ENCODE measurements around the gene CD9. TPM values are rescaled to one million over a fixed set of nuclear protein-coding genes. Genes with fewer than 3 reads are reported as not detected.

The CD9 gene, protein sequence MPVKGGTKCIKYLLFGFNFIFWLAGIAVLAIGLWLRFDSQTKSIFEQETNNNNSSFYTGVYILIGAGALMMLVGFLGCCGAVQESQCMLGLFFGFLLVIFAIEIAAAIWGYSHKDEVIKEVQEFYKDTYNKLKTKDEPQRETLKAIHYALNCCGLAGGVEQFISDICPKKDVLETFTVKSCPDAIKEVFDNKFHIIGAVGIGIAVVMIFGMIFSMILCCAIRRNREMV
- 922 to 1,166 TPM (median 1,084 TPM) in 3 replicates for polyA plus RNA-seq
- 172 TPM for polyA plus RNA-seq (2011; ENCODE audit: low read depth)
- polyA plus RNA-seq (2011; cell fraction: cytosol; rRNA removed): 591 and 749 TPM in 2 replicates
- 1,144 and 1,488 TPM in 2 replicates for polyA plus RNA-seq (2011; cell fraction: nucleus; rRNA removed)
- 605 and 776 TPM in 2 replicates for polyA plus RNA-seq (2012; ENCODE audit: low replicate concordance)
- 431 to 802 TPM (median 750 TPM) in 3 replicates for polyA minus RNA-seq
- 467 TPM for polyA minus RNA-seq (2011; cell fraction: cytosol; rRNA and poly(A)+ RNA removed)
- 442 and 537 TPM in 2 replicates for polyA minus RNA-seq (2011; cell fraction: nucleus; rRNA and poly(A)+ RNA removed)

DNA sequence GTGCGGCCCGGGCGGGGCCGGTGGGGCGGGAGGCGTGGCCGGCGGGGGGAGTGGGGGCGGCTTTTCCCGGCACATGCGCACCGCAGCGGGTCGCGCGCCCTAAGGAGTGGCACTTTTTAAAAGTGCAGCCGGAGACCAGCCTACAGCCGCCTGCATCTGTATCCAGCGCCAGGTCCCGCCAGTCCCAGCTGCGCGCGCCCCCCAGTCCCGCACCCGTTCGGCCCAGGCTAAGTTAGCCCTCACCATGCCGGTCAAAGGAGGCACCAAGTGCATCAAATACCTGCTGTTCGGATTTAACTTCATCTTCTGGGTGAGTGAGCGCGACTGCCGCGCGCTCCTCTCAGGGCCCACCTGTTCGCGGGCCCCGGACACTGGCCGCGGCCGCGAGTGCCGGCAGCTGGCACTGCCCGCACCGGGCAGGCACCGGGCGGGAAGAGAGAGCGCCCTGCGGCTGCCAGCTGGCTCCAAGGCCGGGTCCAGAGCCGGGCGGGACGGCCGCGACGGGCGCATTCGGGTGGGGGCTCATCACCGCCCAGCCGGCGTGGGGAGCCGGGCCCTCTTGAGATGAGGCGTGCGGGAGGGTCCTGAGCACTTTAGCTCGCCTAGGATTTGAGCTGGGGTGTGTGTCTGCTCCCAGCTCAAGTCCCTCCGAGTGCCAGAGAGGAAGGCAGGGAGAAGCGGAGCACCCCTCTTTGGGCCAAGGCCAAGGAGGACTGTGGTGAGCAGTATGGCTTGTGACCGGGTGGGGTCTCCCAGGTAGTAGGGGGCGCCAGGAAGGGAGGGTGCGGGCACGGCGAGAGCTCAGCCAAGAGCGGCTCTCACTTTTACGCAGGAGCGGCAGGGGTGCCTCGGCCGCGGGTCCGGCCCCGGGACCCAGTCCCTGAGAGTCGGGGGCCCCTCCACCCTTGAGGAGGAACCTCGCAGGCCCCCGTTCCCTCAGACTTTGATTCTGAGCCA, at the start of gene CD9:
CD9 (plus strand) TSS at position 145 of the 957 bp plus-strand sequence; CDS start at position 245, 100 bp downstream.
- H3K9ac ChIP-seq (ENCODE audit: control insufficient read depth, extremely low read depth, insufficient read depth, low read length): peak within 1 kb of the TSS; percentile 94
- peaks cover 57% of the 10 kb centered on the region for H3K4me1 ChIP-seq (ENCODE audit: control insufficient read depth, extremely low read depth, insufficient read depth, low read length)
- H3K27me3 ChIP-seq (ENCODE audit: control insufficient read depth, extremely low read depth, insufficient read depth, low read length): no peaks in the 10 kb centered on the region
- peak within 1 kb of the TSS; percentile 85 to 96 (median 91) for H3K4me3 ChIP-seq (ENCODE audit: control insufficient read depth in 2 of 3, extremely low read depth in 1 of 3, insufficient read depth in 2 of 3, low read depth in 1 of 3, low read length in 3 of 3)
- DNase-seq (ENCODE audit: low read depth, low spot score) (no peak), FAIRE-seq (no peak)
- peaks cover 19% of the 10 kb centered on the region for H4K20me1 ChIP-seq (ENCODE audit: control insufficient read depth, extremely low read depth, insufficient read depth, low read length)
- H3K36me3 ChIP-seq (ENCODE audit: control insufficient read depth in 2 of 2, extremely low read depth in 1 of 2, insufficient read depth in 2 of 2, low read length in 2 of 2): peaks cover 4 to 33% of the 10 kb centered on the region in 2 experiments
- H3K4me2 ChIP-seq (ENCODE audit: control insufficient read depth, extremely low read depth, insufficient read depth, low read depth, low read length): peak within 1 kb of the TSS; percentile 92
- H3K79me2 ChIP-seq (ENCODE audit: control insufficient read depth, insufficient read depth, low read length): peaks cover 53% of the 10 kb centered on the region
- TF ChIP-seq, protein P1, sequence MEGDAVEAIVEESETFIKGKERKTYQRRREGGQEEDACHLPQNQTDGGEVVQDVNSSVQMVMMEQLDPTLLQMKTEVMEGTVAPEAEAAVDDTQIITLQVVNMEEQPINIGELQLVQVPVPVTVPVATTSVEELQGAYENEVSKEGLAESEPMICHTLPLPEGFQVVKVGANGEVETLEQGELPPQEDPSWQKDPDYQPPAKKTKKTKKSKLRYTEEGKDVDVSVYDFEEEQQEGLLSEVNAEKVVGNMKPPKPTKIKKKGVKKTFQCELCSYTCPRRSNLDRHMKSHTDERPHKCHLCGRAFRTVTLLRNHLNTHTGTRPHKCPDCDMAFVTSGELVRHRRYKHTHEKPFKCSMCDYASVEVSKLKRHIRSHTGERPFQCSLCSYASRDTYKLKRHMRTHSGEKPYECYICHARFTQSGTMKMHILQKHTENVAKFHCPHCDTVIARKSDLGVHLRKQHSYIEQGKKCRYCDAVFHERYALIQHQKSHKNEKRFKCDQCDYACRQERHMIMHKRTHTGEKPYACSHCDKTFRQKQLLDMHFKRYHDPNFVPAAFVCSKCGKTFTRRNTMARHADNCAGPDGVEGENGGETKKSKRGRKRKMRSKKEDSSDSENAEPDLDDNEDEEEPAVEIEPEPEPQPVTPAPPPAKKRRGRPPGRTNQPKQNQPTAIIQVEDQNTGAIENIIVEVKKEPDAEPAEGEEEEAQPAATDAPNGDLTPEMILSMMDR (optimal IDR thresholded peaks at IDR 0.05 in 1 of 3, IDR thresholded peaks at IDR 0.05 in 1 of 3, conservative IDR thresholded peaks at IDR 0.05 in 1 of 3; ENCODE audit: extremely low read depth in 1 of 3, insufficient read depth in 2 of 3, low read length in 3 of 3): no peak
- no peak for TF ChIP-seq EZH2 (IDR thresholded peaks at IDR 0.05; ENCODE audit: low read length)
- H2AFZ ChIP-seq (ENCODE audit: control insufficient read depth, low read length): peak within 1 kb of the TSS; percentile 73
- H3K9me1 ChIP-seq (ENCODE audit: control insufficient read depth, extremely low read depth, insufficient read depth, low read length): peaks cover 9% of the 10 kb centered on the region
- H3K9me3 ChIP-seq (ENCODE audit: control insufficient read depth, low read depth, low read length): no peaks in the 10 kb centered on the region
- peak within 1 kb of the TSS; percentile 87 for H3K27ac ChIP-seq (ENCODE audit: control insufficient read depth, insufficient read depth, low read length)
- dilution Hi-C loops (cut with MboI; ENCODE audit: extremely low pct_ligation_motif_present, low sequenced_read_pairs): no loop called here

DNA sequence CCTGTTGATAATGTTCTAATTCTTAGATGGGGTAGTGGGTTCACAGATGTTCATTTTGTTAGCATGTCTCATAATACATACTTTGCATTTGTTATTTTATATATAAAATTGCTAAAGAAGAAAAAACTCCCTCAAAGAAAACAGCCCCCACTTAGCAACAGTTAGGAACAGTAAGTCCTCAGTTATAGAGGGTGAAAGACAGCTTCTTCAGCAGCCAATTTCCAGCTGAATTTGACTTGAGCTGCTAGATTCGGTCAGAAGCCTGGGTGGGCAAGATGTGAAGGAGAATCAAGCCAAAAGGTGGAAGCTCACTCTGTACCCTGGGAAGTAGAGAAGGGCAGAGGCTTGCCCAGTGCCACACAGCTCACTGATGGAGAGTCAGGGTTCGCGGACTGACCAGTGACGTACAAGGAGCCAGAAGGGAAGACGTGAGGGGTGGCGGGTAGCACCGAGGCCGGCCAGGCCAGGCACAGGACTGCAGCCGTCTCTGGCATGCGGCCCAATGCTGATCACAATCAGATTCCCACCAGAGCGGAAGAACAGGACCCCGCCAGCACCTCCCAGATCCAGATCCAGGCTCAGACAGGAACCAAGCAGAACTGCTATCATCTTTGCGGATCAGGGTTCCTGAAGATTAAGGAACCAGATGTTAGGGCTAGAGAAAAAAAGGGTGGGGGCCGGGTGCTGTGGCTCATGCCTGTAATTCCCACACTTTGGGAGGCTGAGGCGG, 45.3 kb upstream of the CD9 start:
- Histone ChIP-seq H3K27ac (ENCODE audit: control insufficient read depth, insufficient read depth, low read length) (no peak overlapping the region), H3K79me2 (ENCODE audit: control insufficient read depth, insufficient read depth, low read length) (no peaks in the 10 kb centered on the region), H3K9me1 (ENCODE audit: control insufficient read depth, extremely low read depth, insufficient read depth, low read length) (no peaks in the 10 kb centered on the region), H3K9me3 (ENCODE audit: control insufficient read depth, low read depth, low read length) (no peaks in the 10 kb centered on the region), H3K4me3 (ENCODE audit: control insufficient read depth in 2 of 3, extremely low read depth in 1 of 3, insufficient read depth in 2 of 3, low read depth in 1 of 3, low read length in 3 of 3) (no peak overlapping the region), H4K20me1 (ENCODE audit: control insufficient read depth, extremely low read depth, insufficient read depth, low read length) (no peaks in the 10 kb centered on the region), H3K4me2 (ENCODE audit: control insufficient read depth, extremely low read depth, insufficient read depth, low read depth, low read length) (no peak overlapping the region), H2AFZ (ENCODE audit: control insufficient read depth, low read length) (no peak overlapping the region), H3K36me3 (ENCODE audit: control insufficient read depth in 2 of 2, extremely low read depth in 1 of 2, insufficient read depth in 2 of 2, low read length in 2 of 2) (no peaks in the 10 kb centered on the region), H3K9ac (ENCODE audit: control insufficient read depth, extremely low read depth, insufficient read depth, low read length) (no peak overlapping the region), H3K4me1 (ENCODE audit: control insufficient read depth, extremely low read depth, insufficient read depth, low read length) (no peaks in the 10 kb centered on the region), H3K27me3 (ENCODE audit: control insufficient read depth, extremely low read depth, insufficient read depth, low read length) (no peaks in the 10 kb centered on the region)
- TF ChIP-seq, protein P1 (optimal IDR thresholded peaks at IDR 0.05 in 1 of 3, IDR thresholded peaks at IDR 0.05 in 1 of 3, conservative IDR thresholded peaks at IDR 0.05 in 1 of 3; ENCODE audit: extremely low read depth in 1 of 3, insufficient read depth in 2 of 3, low read length in 3 of 3): no peak
- TF ChIP-seq EZH2 (IDR thresholded peaks at IDR 0.05; ENCODE audit: low read length): no peak
- DNase-seq (ENCODE audit: low read depth, low spot score) (no peak), FAIRE-seq (no peak)
- dilution Hi-C loops (cut with MboI; ENCODE audit: extremely low pct_ligation_motif_present, low sequenced_read_pairs): no loop called here
